AG08396 (cell line): ENCODE data around the gene C12orf56.
A peak's percentile ranks its signal among the peaks of the same experiment; 100 is the strongest.

Experiments
- DNase-seq: peaks from one replicate; pipeline ENCODE4 v3.0.0; 2012; ENCODE audit warnings: low spot score, mixed read lengths

C12orf56 gene, protein sequence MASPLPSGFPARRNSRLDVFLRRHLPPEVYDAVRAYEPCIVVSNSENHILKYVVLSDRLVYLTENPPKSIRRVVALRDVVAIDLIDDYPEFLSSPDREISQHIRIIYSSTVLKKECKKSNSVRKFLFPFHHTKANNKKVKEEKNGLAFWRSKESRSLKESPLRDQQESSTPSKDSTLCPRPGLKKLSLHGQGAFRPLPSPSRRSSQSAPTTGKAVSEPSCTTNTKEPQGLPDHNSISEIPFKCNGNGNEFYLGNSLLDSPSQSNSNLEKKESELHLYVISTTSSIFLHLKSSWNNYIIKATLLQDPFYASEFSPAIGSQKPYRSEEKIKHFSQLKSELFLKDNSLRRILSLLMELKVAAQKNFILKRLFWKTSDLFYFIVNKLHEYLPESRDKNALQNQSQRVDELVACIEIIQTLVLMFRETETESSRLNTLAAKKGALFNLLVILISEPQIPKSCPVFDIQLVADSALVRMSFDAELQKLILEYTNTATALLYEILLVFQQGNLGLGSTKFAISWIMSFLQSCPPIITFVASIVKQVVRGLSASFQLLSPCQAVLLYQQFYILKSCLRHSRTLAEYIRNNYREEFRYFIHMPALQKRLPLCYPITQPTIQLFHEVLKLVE

GRCh38 chr12:64390275-64390851 is at the start of gene C12orf56:
Gene C12orf56, minus strand, starts transcription at chr12:64390758. Its CDS starts 193 bp downstream, at chr12:64390565.
- DNase-seq: peak; percentile 53

DNA sequence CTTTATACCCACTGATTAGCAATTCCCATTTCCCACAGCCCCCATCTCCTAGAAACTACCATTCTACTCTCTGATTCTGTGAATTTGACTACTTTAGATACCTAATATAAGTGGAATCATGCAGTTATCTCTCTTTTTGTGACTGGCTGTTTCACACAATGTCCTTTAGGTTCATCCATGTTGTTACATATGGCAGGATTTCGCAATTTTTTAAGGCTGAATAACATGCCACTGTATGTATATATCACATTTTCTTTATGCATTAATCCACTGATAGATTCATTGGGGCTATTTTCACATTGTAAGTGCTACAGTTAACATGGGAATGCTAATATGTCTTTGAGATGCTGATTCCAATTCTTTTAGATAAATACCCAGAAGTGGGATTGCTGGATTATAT is 49.5 kb upstream of the C12orf56 start:
- DNase-seq: no peak

GRCh38 chr12:64433915-64434314 is 43.4 kb upstream of the C12orf56 start:
- DNase-seq: no peak

DNA sequence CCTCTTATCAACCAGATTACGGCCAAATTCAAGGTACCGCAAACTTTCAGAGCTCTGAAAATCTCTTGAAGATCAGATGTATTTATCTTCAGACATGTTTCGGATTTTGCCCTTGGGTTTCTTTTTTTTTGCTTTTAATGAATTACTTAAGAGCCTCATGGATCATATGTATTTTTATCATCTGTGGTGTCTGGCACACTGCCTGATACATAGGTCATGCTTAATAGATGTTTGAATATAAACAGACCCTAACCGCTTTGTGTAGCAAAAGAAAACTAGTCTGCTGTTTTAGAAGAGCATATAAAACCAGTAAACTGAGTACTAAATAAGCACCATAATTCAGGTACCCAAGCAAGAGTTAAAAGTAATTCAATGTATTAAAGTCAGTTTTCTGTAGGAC is 41.2 kb upstream of the C12orf56 start:
- DNase-seq: no peak

GRCh38 chr12:64430886-64431285 is 40.3 kb upstream of the C12orf56 start:
- DNase-seq: no peak

DNA sequence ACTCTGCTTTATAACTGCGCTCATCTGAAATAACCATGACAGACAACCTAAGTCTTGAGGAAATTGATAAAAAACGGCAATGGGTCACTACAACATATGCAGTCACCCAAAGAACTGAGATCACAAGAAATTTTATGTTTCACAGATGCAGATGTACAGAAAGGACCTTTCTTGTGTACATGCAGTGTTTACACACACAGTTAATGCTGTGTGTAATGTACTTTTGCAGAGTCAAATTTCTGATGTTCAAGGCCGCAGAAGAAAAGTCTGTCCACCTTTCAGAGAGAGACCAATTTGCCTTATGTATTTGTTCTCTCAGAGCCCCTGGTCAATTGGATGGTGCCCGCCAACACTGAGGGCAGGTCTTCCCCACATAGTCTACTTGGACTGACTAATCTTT is 38.4 kb upstream of the C12orf56 start:
- no peak for DNase-seq

GRCh38 chr12:64427988-64428387 is 37.4 kb upstream of the C12orf56 start:
- DNase-seq: no peak

- no peak for DNase-seq
These were observed 29.1 kb upstream of the C12orf56 start for GRCh38 chr12:64419696-64420095.

DNA sequence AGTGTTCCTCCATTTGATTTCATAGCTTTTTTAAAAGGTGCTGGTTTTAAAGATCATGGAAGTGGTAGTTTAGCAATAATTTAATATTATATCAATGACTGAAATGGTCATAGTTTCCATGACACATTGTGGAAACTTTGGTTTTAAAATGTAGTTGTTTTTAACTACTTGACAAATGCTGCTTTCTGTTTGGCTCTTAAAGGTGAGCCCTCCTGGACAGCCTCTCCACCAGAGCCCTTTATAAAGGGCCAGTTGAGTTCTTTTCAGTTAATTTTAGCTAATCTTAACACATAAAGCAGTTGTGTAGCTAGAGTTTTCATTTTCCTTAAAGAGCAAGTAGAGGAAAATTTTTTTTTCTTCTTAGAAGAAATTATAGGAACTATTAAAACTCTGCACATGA is 27.7 kb upstream of the C12orf56 start:
- no peak for DNase-seq

DNA sequence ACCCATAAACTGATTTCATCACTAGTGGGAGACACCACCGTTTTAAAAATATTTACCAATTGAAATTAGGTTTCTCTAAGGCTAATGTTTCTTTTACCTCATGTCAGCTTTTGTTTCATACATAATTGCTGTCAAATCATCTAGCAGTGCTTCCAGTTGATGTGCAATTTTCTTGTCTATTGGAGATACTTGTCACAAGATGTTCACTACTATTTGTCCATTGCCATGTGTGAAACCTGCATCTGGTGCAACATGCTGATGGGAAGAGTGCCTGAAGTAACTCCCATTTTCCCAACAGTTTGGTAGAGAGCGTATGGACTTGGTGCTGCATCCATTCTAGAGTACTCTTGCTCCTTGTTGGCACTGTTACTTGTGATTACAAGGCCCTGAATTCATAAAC is 23.3 kb upstream of the C12orf56 start:
- no peak for DNase-seq

- no peak for DNase-seq
These were observed 21.9 kb upstream of the C12orf56 start for GRCh38 chr12:64412459-64412858.

GRCh38 chr12:64411427-64411826 is 20.9 kb upstream of the C12orf56 start:
- no peak for DNase-seq

DNA sequence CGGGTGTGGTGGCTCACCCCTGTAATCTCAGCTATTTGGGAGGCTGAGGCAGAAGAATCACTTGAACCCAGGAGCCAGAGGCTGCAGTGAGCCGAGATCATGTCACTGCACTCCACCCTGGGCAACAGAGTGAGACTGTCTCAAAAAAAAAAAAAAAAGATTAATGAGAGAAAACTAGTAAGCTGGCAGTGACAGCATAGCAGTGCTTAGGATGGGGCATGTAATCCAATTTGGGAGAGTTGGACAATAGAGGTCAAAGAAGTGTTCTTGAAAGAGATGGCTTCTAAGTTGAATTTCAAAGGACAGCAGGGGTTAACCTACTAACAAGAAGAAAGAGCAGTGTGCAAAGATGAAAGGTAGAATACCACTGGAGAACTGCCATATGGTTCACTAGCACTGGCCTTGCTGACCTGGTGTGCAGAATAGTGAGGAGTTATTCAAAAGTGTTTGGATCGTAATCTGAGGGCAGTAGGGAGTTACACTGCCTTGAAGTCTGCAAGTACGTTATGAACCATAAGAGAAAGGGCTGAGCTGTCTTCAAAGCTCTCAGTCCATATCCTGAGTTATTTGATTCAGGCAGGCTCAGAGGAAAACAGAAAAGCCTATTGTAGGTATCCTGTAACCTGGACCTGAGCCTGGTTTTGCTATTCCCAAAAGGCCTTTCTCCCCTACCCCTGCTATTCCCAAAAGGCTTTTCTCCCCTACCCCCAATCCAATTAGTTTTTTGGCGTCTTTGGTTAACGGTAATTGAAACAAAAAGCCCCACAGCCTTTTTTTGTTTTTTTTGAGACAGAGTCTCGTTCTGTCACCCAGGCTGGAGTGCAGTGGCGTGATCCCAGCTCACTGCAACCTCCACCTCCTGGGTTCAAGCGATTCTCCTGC is 17.0 kb upstream of the C12orf56 start:
- no peak for DNase-seq

GRCh38 chr12:64404470-64405256 is 14.1 kb upstream of the C12orf56 start:
- peak; percentile 81 for DNase-seq

DNA sequence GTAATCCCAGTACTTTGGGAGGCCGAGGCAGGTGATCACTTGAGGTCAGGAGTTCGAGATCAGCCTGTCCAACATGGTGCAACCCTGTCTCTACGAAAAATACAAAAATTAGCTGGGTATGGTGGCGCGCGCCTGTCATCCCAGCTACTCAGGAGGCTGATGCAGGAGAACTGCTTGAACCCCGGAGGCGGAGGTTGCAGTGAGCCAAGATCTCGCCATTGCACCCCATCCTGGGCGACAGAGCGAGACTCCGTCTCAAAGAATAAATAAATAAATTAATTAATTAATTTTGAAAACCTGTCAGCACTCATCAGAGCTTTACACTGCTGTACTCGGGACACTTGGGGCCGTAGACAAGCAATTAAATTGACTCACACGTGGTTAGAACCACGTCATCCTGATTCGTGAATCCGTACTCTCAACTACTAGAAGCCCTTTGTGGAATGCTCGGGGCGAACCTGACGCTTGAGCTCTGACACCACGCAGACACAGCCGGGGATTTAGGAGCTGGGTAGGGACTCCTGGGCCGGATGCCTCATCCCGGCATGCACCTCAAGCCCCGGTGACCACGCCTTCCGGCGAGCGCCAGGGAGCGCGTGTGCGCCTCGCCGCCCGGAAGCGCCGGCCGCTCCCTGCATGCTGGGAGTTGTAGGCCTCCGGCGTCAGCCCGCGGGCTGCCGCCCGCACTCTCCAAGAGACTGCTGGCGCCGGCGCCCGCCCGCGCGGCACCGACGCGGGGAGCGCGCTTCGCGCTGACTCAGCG is 13.3 kb upstream of the C12orf56 start, which contains the start of gene XPOT:
XPOT (plus strand) TSS at position 686 of the 763 bp plus-strand sequence. CDS start 5,644 bp downstream, outside the sequence.
- peak; percentile 97 for DNase-seq

DNA sequence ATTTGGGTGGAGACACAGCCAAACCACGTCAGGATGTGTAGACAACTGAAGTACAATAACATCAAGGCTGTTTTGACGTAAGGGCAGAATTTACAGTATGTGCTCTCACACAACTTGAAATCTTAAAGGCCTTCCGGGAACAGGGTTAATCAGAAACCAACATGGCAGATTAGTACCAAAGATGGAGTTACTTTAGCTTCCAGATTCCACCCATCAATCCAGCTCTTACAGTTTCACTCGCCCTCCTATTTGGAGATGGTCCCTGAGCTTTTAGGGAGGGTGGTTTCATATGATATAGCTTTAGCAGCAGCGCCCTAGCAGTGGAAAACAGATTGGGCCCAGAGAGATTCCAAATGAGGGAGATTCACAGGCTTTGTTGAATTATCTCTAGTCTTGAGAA is 11.6 kb upstream of the C12orf56 start:
- DNase-seq: no peak

DNA sequence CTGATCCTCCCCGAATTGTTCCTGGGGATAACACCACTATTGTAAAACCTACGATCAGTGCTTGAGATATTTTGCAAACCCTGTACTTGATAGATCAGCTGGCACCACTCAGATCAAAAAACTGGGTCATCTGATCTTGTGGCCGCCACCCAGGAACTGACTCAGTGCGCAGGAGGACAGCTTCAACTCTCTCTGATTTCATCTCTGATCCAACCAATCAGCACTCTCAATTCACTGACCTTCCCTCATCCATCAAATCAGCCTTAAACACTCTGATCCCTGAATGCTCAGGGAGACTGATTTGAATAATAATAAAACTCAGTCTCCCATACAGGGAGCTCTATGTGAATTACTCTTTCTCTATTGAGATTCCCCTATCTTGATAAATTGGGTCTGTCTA is 9.5 kb upstream of the C12orf56 start:
- peak; percentile 49 for DNase-seq

GRCh38 chr12:64395739-64396138 is 5.2 kb upstream of the C12orf56 start:
- DNase-seq: no peak

- DNase-seq: peak; percentile 56
These were observed 1.7 kb upstream of the C12orf56 start for GRCh38 chr12:64392221-64392620.

DNA sequence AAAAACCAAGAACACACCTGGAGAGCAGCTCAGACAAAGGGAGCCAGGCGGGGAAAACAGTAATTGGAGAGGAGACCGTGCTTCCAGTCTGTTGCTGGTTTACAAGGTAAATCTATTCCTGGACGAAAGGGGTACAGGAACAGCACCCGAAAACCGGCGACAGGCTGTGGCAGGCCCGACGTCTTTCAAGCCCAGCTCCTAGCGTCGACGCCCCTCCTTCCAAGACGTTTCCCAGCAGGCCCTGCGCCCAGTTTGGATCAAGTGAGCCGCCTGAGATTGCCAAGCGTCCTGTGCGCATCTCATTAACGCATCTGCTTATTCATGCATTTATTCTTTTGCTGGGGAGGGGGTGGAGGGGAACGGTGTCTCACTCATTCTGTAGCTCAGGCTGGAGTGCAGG is 1.4 kb downstream of the C12orf56 start:
- DNase-seq: no peak
